ENCODE data around the gene SNX11.

- TF ChIP-seq CTCF (IDR thresholded peaks at IDR 0.05; ENCODE audit: low read depth, low read length, missing input control) (no peak), YY1 (IDR thresholded peaks at IDR 0.05) (no peak), GABPA (IDR thresholded peaks at IDR 0.05 in 1 of 2, conservative IDR thresholded peaks at IDR 0.05 in 1 of 2) (no peak), RAD21 (IDR thresholded peaks at IDR 0.05) (no peak), SP1 (IDR thresholded peaks at IDR 0.05) (no peak), REST (IDR thresholded peaks at IDR 0.05) (no peak), RXRA (IDR thresholded peaks at IDR 0.05) (no peak)
These were observed 36.1 kb downstream of the SNX11 start for GRCh38 chr17:48143629-48144028.

Data from liver (tissue), 3 donors.